ENCODE data around the gene DYNC1I1. TPM values are rescaled to one million over a fixed set of nuclear protein-coding genes. Genes with fewer than 3 reads are reported as not detected.

Gene DYNC1I1
- total RNA-seq, 2 experiments from 2014 or later = 0.08 TPM; not detected in 1

- no peak for DNase-seq
- ChIA-PET POLR2A (no interaction called here), CTCF (no interaction called here)
- ATAC-seq (ENCODE audit: poor library complexity) = no peak
- Mint-ChIP-seq H3K4me3 (no peak overlapping the region), H3K36me3 (ENCODE audit: low read depth) (peaks cover 31% of the 10 kb centered on the region), H3K9me3 (no peaks in the 10 kb centered on the region), H3K27me3 (no peaks in the 10 kb centered on the region), H3K4me1 (ENCODE audit: low read depth) (no peaks in the 10 kb centered on the region), H3K27ac (no peak overlapping the region)
- H3K9me3 ChIP-seq (ENCODE audit: control insufficient read depth in 1 of 2, insufficient read depth in 1 of 2, low read length in 2 of 2) = no peaks in the 10 kb centered on the region
- no peaks in the 10 kb centered on the region for H3K4me1 ChIP-seq (ENCODE audit: insufficient read depth, low read length)
- intact Hi-C loops (cut with DNase I, micrococcal nuclease) = no loop called here
- no peaks in the 10 kb centered on the region for H3K27me3 ChIP-seq (ENCODE audit: control insufficient read depth in 1 of 2, insufficient read depth in 2 of 2, low read length in 2 of 2)
- H3K36me3 ChIP-seq (ENCODE audit: insufficient read depth, low read length) = peaks cover 11% of the 10 kb centered on the region
- no peak overlapping the region for H3K4me3 ChIP-seq (ENCODE audit: low read length)
- H3K27ac ChIP-seq (ENCODE audit: low read depth in 1 of 2, low read length in 2 of 2) = no peak overlapping the region
- no peak for TF ChIP-seq CTCF (IDR thresholded peaks at IDR 0.05)
Measured at GRCh38 chr7:96126382-96126781, 354.0 kb downstream of the DYNC1I1 start.

- no peaks in the 10 kb centered on the region for H3K27me3 Mint-ChIP-seq
- no peaks in the 10 kb centered on the region for H3K4me1 Mint-ChIP-seq (ENCODE audit: low read depth)
- H3K27ac Mint-ChIP-seq = no peak overlapping the region
- DNase-seq (no peak), ATAC-seq (ENCODE audit: poor library complexity) (no peak)
- POLR2A ChIA-PET = no interaction called here
- no peak for TF ChIP-seq CTCF (IDR thresholded peaks at IDR 0.05)
- H3K36me3 Mint-ChIP-seq (ENCODE audit: low read depth) = peaks cover 32% of the 10 kb centered on the region
- no peaks in the 10 kb centered on the region for H3K9me3 ChIP-seq (ENCODE audit: control insufficient read depth in 1 of 2, insufficient read depth in 1 of 2, low read length in 2 of 2)
- H3K27ac ChIP-seq (ENCODE audit: low read depth in 1 of 2, low read length in 2 of 2) = no peak overlapping the region
- CTCF ChIA-PET = no interaction called here
- H3K27me3 ChIP-seq (ENCODE audit: control insufficient read depth in 1 of 2, insufficient read depth in 2 of 2, low read length in 2 of 2) = no peaks in the 10 kb centered on the region
- H3K9me3 Mint-ChIP-seq = no peaks in the 10 kb centered on the region
- no peak overlapping the region for H3K4me3 ChIP-seq (ENCODE audit: low read length)
- no peaks in the 10 kb centered on the region for H3K4me1 ChIP-seq (ENCODE audit: insufficient read depth, low read length)
- H3K36me3 ChIP-seq (ENCODE audit: insufficient read depth, low read length) = peaks cover 12% of the 10 kb centered on the region
- intact Hi-C loops (cut with DNase I, micrococcal nuclease) = no loop called here
- H3K4me3 Mint-ChIP-seq = no peak overlapping the region
Measured at GRCh38 chr7:96127746-96128145, 355.4 kb downstream of the DYNC1I1 start.

- no peak overlapping the region for H3K27ac ChIP-seq (ENCODE audit: low read depth in 1 of 2, low read length in 2 of 2)
- Mint-ChIP-seq H3K4me1 (ENCODE audit: low read depth) (no peaks in the 10 kb centered on the region), H3K4me3 (no peak overlapping the region), H3K36me3 (ENCODE audit: low read depth) (peaks cover 57% of the 10 kb centered on the region), H3K27me3 (no peaks in the 10 kb centered on the region), H3K9me3 (no peaks in the 10 kb centered on the region), H3K27ac (no peak overlapping the region)
- intact Hi-C loops (cut with DNase I, micrococcal nuclease) = no loop called here
- TF ChIP-seq CTCF (IDR thresholded peaks at IDR 0.05) = no peak
- no peak overlapping the region for H3K4me3 ChIP-seq (ENCODE audit: low read length)
- H3K9me3 ChIP-seq (ENCODE audit: control insufficient read depth in 1 of 2, insufficient read depth in 1 of 2, low read length in 2 of 2) = no peaks in the 10 kb centered on the region
- no peak for ATAC-seq (ENCODE audit: poor library complexity)
- DNase-seq = no peak
- H3K4me1 ChIP-seq (ENCODE audit: insufficient read depth, low read length) = no peaks in the 10 kb centered on the region
- POLR2A ChIA-PET = no interaction called here
- CTCF ChIA-PET = interaction anchor here (1.4 kb wide), 1 partner anchor 10 kb away, joined by 3 read pairs; no protein-coding TSS in a partner anchor
- H3K36me3 ChIP-seq (ENCODE audit: insufficient read depth, low read length) = peaks cover 18% of the 10 kb centered on the region
- no peaks in the 10 kb centered on the region for H3K27me3 ChIP-seq (ENCODE audit: control insufficient read depth in 1 of 2, insufficient read depth in 2 of 2, low read length in 2 of 2)
Measured at GRCh38 chr7:96131525-96131924, 359.2 kb downstream of the DYNC1I1 start.
